Hepatic stellate cell (primary cell): ENCODE results near the gene PTPRN2.
"Not testable (repeated sequence)": the region's sequence is repeated elsewhere in the genome, so short reads cannot be mapped to it uniquely, and the experiment has no call there.

Experiments used
- DNase-seq: peaks from one replicate; pipeline ENCODE4 v3.0.0; 2011; ENCODE audit warnings: low spot score

PTPRN2 gene

GRCh38 chr7:158532093-158532627 is 55.5 kb downstream of the PTPRN2 start:
- no peak for DNase-seq

DNA sequence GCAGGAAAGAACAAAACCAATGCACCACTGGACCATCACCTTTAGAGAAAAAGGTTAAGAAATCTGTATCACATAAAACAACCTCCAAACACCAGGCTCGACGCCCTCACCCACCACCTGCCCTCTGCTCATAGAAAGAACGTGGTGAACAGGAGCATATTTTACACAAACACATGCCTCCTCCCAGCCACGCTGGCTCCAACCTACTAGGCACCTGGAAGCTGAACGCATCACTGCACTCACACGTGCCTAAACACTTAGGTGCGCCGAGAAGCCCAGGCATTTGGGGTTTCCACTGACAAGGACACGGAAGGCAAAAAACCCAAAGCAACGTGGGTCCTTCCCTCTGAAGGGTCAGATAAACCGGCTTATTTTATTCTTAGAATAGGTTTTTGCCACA is 56.0 kb downstream of the PTPRN2 start:
- DNase-seq, result no peak

DNA sequence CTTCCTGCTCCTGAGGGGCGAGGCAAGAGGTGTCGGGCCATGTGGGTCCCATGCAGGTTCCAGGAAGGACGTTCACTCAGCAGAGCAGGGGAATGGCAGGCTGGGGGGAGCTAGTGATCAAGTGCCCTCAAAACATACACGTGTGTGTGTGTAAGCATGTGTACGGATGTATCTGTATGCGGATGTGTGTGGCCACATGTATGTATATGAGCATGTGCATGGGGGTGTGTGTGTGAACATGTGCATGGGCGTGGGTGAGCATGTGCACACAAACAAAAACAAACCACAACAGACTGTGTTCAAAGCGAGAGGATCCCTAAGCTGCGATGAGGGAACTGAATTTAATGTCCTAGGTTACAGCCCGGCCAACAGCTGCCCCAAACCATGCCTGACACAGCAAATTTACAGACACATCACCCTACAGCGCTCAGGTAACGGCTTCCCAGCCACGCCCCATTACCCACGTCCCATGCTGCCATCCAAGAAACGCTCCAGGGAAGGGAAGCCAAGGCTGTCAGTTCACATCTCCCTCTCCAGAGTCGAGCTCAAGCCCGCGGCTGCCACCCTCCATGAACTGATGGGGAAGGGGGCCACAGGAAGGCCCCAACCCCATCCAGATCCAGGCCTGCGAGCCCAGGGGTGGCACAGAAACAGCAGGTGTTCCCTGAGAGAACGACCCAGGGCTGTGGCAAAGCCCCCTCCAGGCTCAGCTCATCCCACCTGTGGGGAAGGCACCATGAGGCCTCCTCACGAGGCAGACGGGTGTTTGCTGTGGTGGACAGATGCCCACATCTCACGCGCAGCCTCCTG is 56.6 kb downstream of the PTPRN2 start:
- no peak for DNase-seq

DNA sequence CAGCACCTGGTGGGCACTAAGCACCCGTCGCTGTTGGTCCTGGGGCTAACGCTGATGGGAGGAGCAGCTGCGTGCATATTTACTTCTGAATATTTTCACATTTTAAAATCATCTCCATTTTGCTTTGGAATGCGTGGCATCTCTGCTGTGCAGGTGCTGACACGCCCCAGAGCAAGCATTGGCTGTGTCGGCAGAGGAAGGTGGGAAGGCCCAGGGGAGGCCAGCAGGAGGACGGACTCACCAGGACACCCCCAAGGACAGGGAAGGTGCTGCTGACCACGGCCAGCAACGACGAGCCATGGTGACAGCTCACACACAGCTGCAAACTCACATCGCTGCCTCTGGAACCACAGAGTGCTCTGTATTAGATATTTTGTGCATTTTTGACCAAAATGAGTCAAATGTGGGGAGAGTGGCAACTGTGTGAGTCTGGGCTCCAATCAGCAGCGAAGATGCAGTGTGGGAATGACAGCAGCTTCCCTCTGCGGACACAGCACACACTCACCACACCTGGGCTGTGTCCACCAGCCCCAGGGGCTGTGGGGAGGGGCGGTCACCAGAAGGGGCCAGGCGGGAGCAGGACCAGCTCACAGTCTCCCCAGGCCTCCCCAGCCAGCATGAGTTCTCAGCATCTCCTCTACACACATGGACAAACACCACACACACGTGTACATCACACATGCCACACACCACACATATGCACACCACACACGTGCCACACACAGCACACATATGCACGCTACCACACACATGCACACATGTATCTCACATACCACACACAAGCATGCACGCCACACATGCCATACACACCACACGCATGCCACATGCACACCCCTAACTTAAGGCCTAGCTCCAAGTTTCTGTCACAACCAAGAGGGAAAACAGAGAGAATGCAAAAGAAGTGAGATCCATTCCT is 58.2 kb downstream of the PTPRN2 start:
- no peak for DNase-seq

GRCh38 chr7:158527915-158528502 is 59.6 kb downstream of the PTPRN2 start:
- DNase-seq, result no peak

DNA sequence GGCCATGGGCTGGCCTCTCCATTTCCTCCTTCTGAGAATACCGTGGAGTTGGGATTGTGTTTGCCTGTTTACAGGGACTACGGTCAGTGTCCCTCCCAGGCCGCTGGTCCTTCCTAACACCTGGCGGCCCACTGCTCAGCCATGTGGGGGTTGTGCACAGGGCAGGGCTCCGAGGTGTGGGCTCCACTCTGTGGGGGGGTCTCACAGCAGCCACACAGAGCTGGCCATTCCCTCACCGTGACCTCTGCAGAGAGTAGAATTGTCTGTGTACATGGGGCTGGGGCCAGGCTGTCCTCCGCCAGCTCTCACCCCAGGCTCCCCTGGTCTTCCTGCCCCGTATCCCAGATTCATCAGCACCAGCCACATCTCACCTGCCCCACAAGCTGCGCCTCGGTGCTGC is 60.1 kb downstream of the PTPRN2 start:
- no peak for DNase-seq

GRCh38 chr7:158527038-158527437 is 60.6 kb downstream of the PTPRN2 start:
- no peak for DNase-seq

GRCh38 chr7:158526531-158526930 is 61.1 kb downstream of the PTPRN2 start:
- DNase-seq, result no peak

GRCh38 chr7:158525648-158526484 is 61.8 kb downstream of the PTPRN2 start:
- DNase-seq, result no peak

DNA sequence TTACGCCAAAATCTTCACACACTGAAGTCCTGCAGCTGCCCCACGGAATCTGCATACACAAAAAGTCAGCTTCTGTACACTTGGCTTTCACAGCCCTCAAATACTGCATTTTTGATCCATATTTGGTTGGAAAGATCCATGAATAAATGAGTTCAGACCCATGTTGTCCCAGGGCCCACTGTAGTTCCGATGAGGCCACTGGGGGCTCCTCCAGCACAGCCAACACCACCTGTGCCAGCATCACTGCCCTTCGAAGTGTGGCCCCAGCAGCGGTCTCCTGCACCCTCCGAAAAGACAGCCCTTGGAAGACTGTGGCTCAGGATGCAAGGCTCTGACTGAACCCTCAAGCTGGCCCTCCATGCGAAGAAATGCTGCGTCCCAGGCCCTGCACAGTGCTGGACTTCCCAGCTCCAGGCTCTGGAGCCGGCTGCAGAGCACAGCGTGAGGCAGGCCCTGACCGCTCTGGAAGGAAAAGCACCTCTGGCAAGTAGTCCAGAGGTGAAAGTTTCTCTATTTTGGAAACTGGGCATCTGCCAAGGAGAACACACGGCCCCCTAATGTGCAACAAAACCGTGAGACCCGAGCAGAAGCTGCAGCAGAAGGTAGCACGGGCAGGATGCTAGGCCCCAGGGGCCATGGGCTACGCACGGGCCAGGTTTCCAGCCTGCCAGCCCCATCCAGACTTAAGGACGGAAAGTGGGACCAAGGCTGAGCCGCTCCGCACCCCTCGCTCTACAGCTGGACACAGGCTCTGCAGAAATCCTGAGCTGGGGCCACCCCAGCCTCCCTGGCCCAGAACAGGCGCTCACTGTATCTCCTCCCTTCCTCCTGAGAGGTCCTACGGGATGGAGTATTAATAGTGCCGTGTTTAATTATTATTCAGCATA is 62.6 kb downstream of the PTPRN2 start:
- no peak for DNase-seq

DNA sequence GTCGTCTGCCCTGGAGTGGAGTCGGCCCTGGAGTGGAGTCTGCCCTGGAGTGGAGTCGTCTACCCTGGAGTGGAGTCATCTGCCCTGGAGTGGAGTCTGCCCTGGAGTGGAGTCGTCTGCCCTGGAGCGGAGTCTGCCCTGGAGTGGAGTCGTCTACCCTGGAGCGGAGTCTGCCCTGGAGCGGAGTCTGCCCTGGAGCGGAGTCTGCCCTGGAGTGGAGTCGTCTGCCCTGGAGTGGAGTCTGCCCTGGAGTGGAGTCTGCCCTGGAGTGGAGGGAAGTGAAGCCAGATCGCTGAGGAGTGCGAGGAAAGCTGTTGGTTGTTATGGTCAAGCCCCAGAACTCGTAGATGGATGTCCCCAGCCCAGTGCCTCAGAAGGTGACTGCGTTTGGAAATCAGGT is 63.3 kb downstream of the PTPRN2 start:
- not testable (repeated sequence) for DNase-seq

DNA sequence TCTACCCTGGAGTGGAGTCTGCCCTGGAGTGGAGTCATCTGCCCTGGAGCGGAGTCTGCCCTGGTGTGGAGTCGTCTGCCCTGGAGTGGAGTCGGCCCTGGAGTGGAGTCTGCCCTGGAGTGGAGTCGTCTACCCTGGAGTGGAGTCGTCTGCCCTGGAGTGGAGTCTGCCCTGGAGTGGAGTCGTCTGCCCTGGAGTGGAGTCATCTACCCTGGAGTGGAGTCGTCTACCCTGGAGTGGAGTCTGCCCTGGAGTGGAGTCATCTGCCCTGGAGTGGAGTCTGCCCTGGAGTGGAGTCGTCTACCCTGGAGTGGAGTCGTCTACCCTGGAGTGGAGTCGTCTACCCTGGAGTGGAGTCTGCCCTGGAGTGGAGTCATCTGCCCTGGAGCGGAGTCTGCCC is 63.7 kb downstream of the PTPRN2 start:
- not testable (repeated sequence) for DNase-seq

DNA sequence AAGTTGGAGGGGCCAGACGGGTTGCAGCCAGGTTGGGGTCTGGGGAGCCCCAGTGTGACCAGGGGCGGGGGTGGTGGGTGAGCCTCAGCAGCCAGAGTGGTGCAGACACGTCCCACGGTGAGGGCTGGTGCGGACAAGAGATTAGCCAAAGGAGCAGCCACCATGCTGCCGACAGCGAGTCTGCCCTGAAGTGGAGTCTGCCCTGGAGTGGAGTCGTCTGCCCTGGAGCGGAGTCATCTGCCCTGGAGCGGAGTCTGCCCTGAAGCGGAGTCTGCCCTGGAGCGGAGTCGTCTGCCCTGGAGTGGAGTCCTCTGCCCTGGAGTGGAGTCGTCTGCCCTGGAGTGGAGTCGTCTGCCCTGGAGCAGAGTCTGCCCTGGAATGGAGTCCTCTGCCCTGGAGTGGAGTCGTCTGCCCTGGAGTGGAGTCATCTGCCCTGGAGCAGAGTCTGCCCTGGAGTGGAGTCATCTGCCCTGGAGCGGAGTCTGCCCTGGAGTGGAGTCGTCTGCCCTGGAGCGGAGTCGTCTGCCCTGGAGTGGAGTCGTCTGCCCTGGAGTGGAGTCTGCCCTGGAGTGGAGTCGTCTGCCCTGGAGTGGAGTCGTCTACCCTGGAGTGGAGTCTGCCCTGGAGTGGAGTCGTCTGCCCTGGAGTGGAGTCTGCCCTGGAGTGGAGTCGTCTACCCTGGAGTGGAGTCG is 64.3 kb downstream of the PTPRN2 start:
- not testable (repeated sequence) for DNase-seq

DNA sequence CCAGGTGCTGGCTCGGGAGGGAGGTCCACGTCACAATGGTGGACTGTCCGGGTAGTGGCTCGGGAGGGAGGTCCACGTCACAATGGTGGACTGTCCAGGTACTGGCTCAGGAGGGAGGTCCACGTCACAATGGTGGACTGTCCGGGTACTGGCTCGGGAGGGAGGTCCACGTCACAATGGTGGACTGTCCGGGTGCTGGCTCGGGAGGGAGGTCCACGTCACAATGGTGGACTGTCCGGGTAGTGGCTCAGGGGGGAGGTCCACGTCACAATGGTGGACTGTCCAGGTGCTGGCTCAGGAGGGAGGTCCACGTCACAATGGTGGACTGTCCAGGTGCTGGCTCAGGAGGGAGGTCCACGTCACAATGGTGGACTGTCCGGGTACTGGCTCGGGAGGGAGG is 65.8 kb downstream of the PTPRN2 start:
- not testable (repeated sequence) for DNase-seq

GRCh38 chr7:158520825-158521224 is 66.8 kb downstream of the PTPRN2 start:
- DNase-seq, result no peak

- DNase-seq, result no peak
These were observed 67.9 kb downstream of the PTPRN2 start for GRCh38 chr7:158519633-158520174.

GRCh38 chr7:158518980-158519632 is 68.5 kb downstream of the PTPRN2 start:
- no peak for DNase-seq

DNA sequence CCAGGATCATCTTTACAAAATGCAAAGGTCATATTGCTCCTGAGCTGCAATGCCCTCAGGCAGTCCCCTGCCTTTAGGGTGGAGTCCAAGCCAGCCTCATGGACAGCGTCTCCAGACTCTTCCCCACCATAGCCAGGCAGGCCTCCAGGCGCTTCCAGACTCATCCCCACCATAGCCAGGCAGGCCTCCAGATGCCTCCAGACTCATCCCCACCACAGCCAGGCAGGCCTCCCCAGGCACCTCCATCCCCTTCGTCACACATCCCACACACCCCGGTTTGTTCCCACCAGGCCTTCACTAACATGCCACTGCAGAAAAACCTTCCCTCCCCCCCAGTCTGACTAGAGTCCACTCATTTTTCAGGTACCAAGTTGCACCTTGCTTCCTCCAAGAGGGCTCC is 70.1 kb downstream of the PTPRN2 start:
- no peak for DNase-seq

- no peak for DNase-seq
These were observed 70.6 kb downstream of the PTPRN2 start for GRCh38 chr7:158517072-158517471.
